Neuronal stem cell (in vitro differentiated cells): ENCODE measurements around the gene MLANA.

Experiments used
- DNase-seq: peaks from one replicate; pipeline ENCODE4 v3.0.0-alpha.2; 2013; ENCODE audit warnings: low spot score
- H2AFZ ChIP-seq: one replicate; pipeline ENCODE4 v1.6.1; 2013; ENCODE audit warnings: mild to moderate bottlenecking, low read length, inconsistent platforms
- H2AK5ac ChIP-seq: 2 replicates; pipeline ENCODE4 v1.6.1; 2013; ENCODE audit warnings: low read depth, mild to moderate bottlenecking, inconsistent platforms, low read length, moderate library complexity, mixed read lengths
- H2BK120ac ChIP-seq: 2 replicates; pipeline ENCODE4 v1.6.1; 2013; ENCODE audit warnings: low read depth, mild to moderate bottlenecking, inconsistent platforms, low read length, moderate library complexity, mixed read lengths
- H2BK12ac ChIP-seq: one replicate; pipeline ENCODE4 v1.6.1; 2013; ENCODE audit warnings: low read length, inconsistent platforms
- H2BK15ac ChIP-seq: 2 replicates; pipeline ENCODE4 v1.6.1; 2013; ENCODE audit warnings: mild to moderate bottlenecking, low read length, inconsistent platforms, mixed read lengths
- H2BK5ac ChIP-seq: one replicate; pipeline ENCODE4 v1.6.1; 2013; ENCODE audit warnings: inconsistent platforms, mild to moderate bottlenecking, low read length, moderate library complexity
- H3K14ac ChIP-seq: one replicate; pipeline ENCODE4 v1.6.1; 2013; ENCODE audit warnings: low read length, inconsistent platforms
- H3K18ac ChIP-seq: 2 replicates; pipeline ENCODE4 v1.6.1; 2013; ENCODE audit warnings: low read length, inconsistent platforms
- H3K23ac ChIP-seq: 2 replicates; pipeline ENCODE4 v1.6.1; 2013; ENCODE audit warnings: low read depth, mild to moderate bottlenecking, mixed read lengths, low read length, inconsistent platforms; ENCODE audit not compliant: poor library complexity
- H3K27ac ChIP-seq: replicated peaks from 3 replicates; pipeline ENCODE4 v1.5.1; 2013; ENCODE audit warnings: low read length, inconsistent platforms
- H3K27me3 ChIP-seq, 3 experiments: 2 replicates each; pipeline ENCODE4 v1.6.1; 2013; ENCODE audit warnings: low read length in 3 of 3, mild to moderate bottlenecking in 2 of 3, inconsistent platforms in 1 of 3, low read depth in 1 of 3, mixed read lengths in 1 of 3, moderate library complexity in 1 of 3; ENCODE audit not compliant: control insufficient read depth in 3 of 3, insufficient read depth in 3 of 3
- H3K36me3 ChIP-seq, 2 donors: replicated peaks in 1 of 2; 2 replicates each; pipeline ENCODE4 v1.6.1; 2013; ENCODE audit warnings: low read length in 2 of 2; ENCODE audit not compliant: control insufficient read depth in 2 of 2, insufficient read depth in 2 of 2
- H3K4ac ChIP-seq: 2 replicates; pipeline ENCODE4 v1.6.1; 2013; ENCODE audit warnings: inconsistent platforms, mild to moderate bottlenecking, low read length, moderate library complexity
- H3K4me1 ChIP-seq, 2 donors: 1 replicate in 1 of 2; 2 replicates in 1 of 2; pipeline ENCODE4 v1.6.1; 2013; ENCODE audit warnings: low read length in 2 of 2, low read depth in 1 of 2; ENCODE audit not compliant: control insufficient read depth in 2 of 2, insufficient read depth in 1 of 2
- H3K4me2 ChIP-seq: one replicate; pipeline ENCODE4 v1.6.1; 2013; ENCODE audit warnings: mild to moderate bottlenecking, low read length, inconsistent platforms; ENCODE audit not compliant: insufficient read depth, poor library complexity, severe bottlenecking
- H3K4me3 ChIP-seq, 2 donors: 2 replicates each; pipeline ENCODE4 v1.5.1; 2013; ENCODE audit warnings: low read length in 2 of 2, mild to moderate bottlenecking in 2 of 2, inconsistent platforms in 1 of 2, moderate library complexity in 1 of 2
- H3K79me1 ChIP-seq: one replicate; pipeline ENCODE4 v1.6.1; 2013; ENCODE audit warnings: low read depth, mild to moderate bottlenecking, inconsistent platforms, low read length, moderate library complexity
- H3K9ac ChIP-seq: one replicate; pipeline ENCODE4 v1.6.1; 2013; ENCODE audit warnings: mild to moderate bottlenecking, low read depth, low read length, inconsistent platforms; ENCODE audit not compliant: poor library complexity
- H3K9me3 ChIP-seq, 2 donors: replicated peaks in 1 of 2; 2 replicates each; pipeline versions ENCODE3 to v1.6.1; 2013; ENCODE audit warnings: low read length in 2 of 2, mild to moderate bottlenecking in 2 of 2, inconsistent platforms in 1 of 2, low read depth in 1 of 2, mixed read lengths in 1 of 2, moderate library complexity in 1 of 2; ENCODE audit not compliant: control insufficient read depth in 2 of 2, insufficient read depth in 1 of 2
- H4K8ac ChIP-seq: one replicate; pipeline ENCODE4 v1.6.1; 2013; ENCODE audit warnings: low read depth, mild to moderate bottlenecking, inconsistent platforms, low read length, moderate library complexity
- H4K91ac ChIP-seq: one replicate; pipeline ENCODE4 v1.6.1; 2013; ENCODE audit warnings: low read length, low read depth, mild to moderate bottlenecking, inconsistent platforms; ENCODE audit not compliant: poor library complexity
- WGBS, 2 donors: extraction: QIAGEN DNeasy Blood & Tissue Kit; methylation state at CpG; one replicate each; pipeline ENCODE4 v1.1.7; 2013; ENCODE audit warnings: missing lambda C conversion rate in 2 of 2, mixed read lengths in 1 of 2; ENCODE audit not compliant: insufficient read length in 2 of 2, insufficient replicate concordance in 1 of 2; ENCODE audit errors: extremely low coverage in 2 of 2; 5-methylcytosine and 5-hydroxymethylcytosine counted together

MLANA gene

DNA sequence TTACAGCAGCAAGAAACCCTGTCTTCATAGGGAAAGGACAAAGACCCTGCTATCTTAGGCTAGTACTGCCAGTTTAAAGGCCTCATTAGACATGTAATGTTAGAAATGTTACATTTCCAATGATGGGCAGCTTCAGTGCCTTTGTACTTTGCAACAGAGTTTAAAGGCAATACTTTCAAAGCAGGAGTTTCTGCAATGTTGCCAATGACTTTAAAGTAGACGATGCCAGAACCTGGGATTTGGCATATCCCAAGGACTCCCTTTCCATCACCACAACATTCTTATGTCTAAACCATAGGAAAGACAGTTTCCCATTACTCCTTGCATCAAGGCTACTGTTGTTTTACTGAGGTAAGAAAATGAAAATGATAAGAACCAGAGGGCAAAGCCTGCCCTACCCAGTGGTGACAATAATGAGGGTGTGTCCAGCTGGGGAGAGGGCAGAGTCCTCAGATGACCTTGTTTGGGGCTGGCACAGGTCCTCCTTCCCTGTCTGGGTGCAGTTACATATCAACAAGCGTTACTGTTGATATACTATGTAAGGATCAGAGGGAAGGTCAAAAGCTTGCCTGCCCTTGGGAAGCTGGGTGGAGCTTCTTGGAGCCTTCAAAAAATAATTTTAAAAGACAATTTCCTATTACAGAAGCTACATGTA, 27.5 kb upstream of the MLANA start:
- Histone ChIP-seq H2BK15ac (no peak overlapping the region), H3K27ac (no peak overlapping the region), H3K79me1 (no peaks in the 10 kb centered on the region), H3K36me3 (no peaks in the 10 kb centered on the region), H4K91ac (peak overlapping the region; percentile 38), H2AK5ac (no peak overlapping the region), H3K23ac (no peak overlapping the region), H3K18ac (no peak overlapping the region), H3K4me1 (peaks cover 5 to 7% of the 10 kb centered on the region in 2 donors), H3K4me2 (no peak overlapping the region), H3K27me3 (no peaks in the 10 kb centered on the region), H2BK12ac (peak overlapping the region; percentile 7), H3K9ac (no peak overlapping the region), H2AFZ (no peak overlapping the region), H2BK120ac (no peak overlapping the region), H2BK5ac (no peak overlapping the region), H3K14ac (no peak overlapping the region), H3K4ac (no peak overlapping the region), H4K8ac (no peak overlapping the region), H3K9me3 (no peaks in the 10 kb centered on the region), H3K4me3 (no peak overlapping the region)
- DNase-seq, result no peak
- no CpG with 5 or more reads among the region's 2 CpGs for WGBS, 2 donors

DNA sequence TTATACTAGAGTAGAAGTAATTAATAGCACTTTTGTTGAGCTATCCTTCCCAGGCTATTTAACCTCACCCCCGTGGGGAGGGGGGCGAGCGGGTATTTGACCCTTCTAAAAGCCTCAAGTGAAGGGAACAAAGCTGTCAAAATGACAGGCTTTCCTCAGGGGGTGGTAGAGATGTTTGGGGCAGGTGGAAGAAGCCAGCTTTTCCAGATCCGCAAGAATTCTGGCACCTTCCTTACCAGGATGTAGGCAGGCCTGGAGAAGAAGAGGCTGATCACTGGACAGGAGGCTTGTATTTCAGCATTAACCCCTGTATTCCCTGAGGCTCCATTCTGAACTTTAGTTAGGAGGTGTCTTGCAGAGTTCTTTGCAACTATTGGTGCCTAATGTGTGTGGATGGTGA, 26.2 kb upstream of the MLANA start:
- H4K8ac ChIP-seq, result no peak overlapping the region
- no peaks in the 10 kb centered on the region for H3K79me1 ChIP-seq
- no peak overlapping the region for H2AFZ ChIP-seq
- no peak overlapping the region for H2AK5ac ChIP-seq
- H3K27me3 ChIP-seq, result no peaks in the 10 kb centered on the region
- H3K27ac ChIP-seq, result peak overlapping the region; percentile 16
- H3K9ac ChIP-seq, result no peak overlapping the region
- no peak overlapping the region for H3K18ac ChIP-seq
- H2BK5ac ChIP-seq, result no peak overlapping the region
- peaks cover 5 to 7% of the 10 kb centered on the region in 2 donors for H3K4me1 ChIP-seq
- H2BK12ac ChIP-seq, result no peak overlapping the region
- H3K14ac ChIP-seq, result no peak overlapping the region
- WGBS, 2 donors, result no CpG with 5 or more reads among the region's 4 CpGs
- no peak for DNase-seq
- no peak overlapping the region for H3K4me3 ChIP-seq
- H3K9me3 ChIP-seq, result no peaks in the 10 kb centered on the region
- H3K4ac ChIP-seq, result no peak overlapping the region
- no peak overlapping the region for H3K4me2 ChIP-seq
- no peak overlapping the region for H2BK120ac ChIP-seq
- H3K36me3 ChIP-seq, result no peaks in the 10 kb centered on the region
- no peak overlapping the region for H4K91ac ChIP-seq
- H2BK15ac ChIP-seq, result no peak overlapping the region
- H3K23ac ChIP-seq, result no peak overlapping the region

DNA sequence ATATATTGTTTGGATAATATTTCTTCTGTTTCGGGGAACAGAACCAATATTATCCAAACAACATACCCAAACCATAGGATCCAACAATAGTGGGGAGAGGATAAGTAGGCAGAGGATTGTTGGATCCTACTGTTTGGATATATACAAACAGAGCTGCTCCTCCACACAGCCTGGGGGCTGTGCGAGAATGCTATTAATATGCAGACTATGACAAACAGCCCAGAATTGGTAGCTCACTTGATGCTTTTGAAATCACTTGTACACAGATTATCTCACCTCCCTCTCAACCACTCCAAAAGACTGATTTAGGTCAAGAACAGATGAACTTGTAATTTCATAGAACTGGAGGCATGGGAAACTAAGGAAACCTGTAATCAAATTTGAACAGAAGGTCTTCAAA, 24.4 kb upstream of the MLANA start:
- H3K36me3 ChIP-seq, result no peaks in the 10 kb centered on the region
- no CpG with 5 or more reads among the region's 2 CpGs for WGBS, 2 donors
- H2AFZ ChIP-seq, result no peak overlapping the region

DNA sequence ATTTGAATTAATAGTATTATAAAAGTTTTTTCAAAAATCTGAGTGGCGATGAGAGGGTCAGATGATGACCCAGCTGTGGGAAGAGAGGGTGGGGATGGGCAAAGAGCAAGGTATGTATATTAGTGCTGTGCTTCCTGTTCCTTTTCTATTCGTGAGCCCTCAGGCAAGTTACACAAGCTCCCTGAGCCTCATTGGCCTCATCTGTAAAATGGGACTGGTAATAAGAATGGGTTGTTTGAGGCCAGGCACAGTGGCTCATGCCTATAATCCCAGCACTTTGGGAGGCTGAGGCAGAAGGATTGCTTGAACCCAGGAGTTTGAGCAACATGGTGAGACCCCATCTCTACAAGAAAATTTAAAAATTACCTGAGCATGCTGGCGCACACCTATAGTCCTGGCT, 24.0 kb upstream of the MLANA start:
- Histone ChIP-seq H3K27ac (no peak overlapping the region), H3K36me3 (no peaks in the 10 kb centered on the region), H2AK5ac (no peak overlapping the region), H4K91ac (no peak overlapping the region), H3K23ac (no peak overlapping the region), H3K4me2 (no peak overlapping the region), H2BK12ac (no peak overlapping the region), H2BK120ac (no peak overlapping the region), H3K4me1 (peaks cover under 1 to 7% of the 10 kb centered on the region in 2 donors), H3K4ac (no peak overlapping the region), H4K8ac (no peak overlapping the region), H3K14ac (no peak overlapping the region), H2BK5ac (no peak overlapping the region), H3K27me3 (no peaks in the 10 kb centered on the region), H2AFZ (no peak overlapping the region), H3K18ac (no peak overlapping the region), H3K79me1 (no peaks in the 10 kb centered on the region), H2BK15ac (no peak overlapping the region), H3K9me3 (no peaks in the 10 kb centered on the region), H3K9ac (no peak overlapping the region), H3K4me3 (no peak overlapping the region)
- WGBS, 2 donors, result no CpG with 5 or more reads among the region's 3 CpGs
- DNase-seq, result no peak

More for the DNA sequence above, 24.4 kb upstream of the MLANA start:
- no peak overlapping the region for H4K91ac ChIP-seq
- H2AK5ac ChIP-seq, result no peak overlapping the region
- H3K14ac ChIP-seq, result no peak overlapping the region
- no peak overlapping the region for H3K27ac ChIP-seq
- no peak overlapping the region for H3K18ac ChIP-seq
- no peak overlapping the region for H3K4me2 ChIP-seq
- H3K4ac ChIP-seq, result no peak overlapping the region
- no peak overlapping the region for H3K23ac ChIP-seq
- no peak overlapping the region for H2BK12ac ChIP-seq
- no peaks in the 10 kb centered on the region for H3K79me1 ChIP-seq
- no peaks in the 10 kb centered on the region for H3K27me3 ChIP-seq
- no peaks in the 10 kb centered on the region for H3K9me3 ChIP-seq
- peaks cover 4 to 7% of the 10 kb centered on the region in 2 donors for H3K4me1 ChIP-seq
- H2BK5ac ChIP-seq, result no peak overlapping the region
- no peak overlapping the region for H2BK15ac ChIP-seq
- H3K4me3 ChIP-seq, result no peak overlapping the region
- no peak for DNase-seq
- H4K8ac ChIP-seq, result no peak overlapping the region
- no peak overlapping the region for H2BK120ac ChIP-seq
- H3K9ac ChIP-seq, result no peak overlapping the region
